Adrenal gland (tissue), 12 donors: ENCODE measurements around the gene ENTREP3. TPM values are rescaled to one million over a fixed set of nuclear protein-coding genes. Genes with fewer than 3 reads are reported as not detected.

ENCODE experiments used
- DNase-seq, 7 donors: peaks; one replicate each; pipeline ENCODE4 v3.0.0-alpha.2; 2019 to 2020
- H3K27ac ChIP-seq, 5 donors: fragments of 200-600 bp; sonication (generic) in 4 of 5; 1 replicate in 3 of 5; 2 replicates in 2 of 5; pipeline versions ENCODE4 v1.5.1 to v1.8.0; 2016 to 2020; ENCODE audit warnings: mild to moderate bottlenecking in 1 of 5
- H3K27me3 ChIP-seq: fragments of 200-600 bp; 2 replicates; pipeline ENCODE4 v1.8.0; 2021
- H3K36me3 ChIP-seq, 2 donors: fragments of 200-600 bp; replicated peaks in 1 of 2; 1 replicate in 1 of 2; 2 replicates in 1 of 2; pipeline versions ENCODE4 v1.5.1 to v1.8.0; 2018 to 2022
- H3K4me1 ChIP-seq, 2 donors: fragments of 200-600 bp; replicated peaks in 1 of 2; 1 replicate in 1 of 2; 2 replicates in 1 of 2; pipeline versions ENCODE4 v1.5.1 to v1.8.0; 2018 to 2021
- H3K4me3 ChIP-seq, 4 donors: fragments of 200-600 bp; sonication (generic) in 3 of 4; one replicate each; pipeline ENCODE4 v1.5.1; 2016 to 2018
- H3K9me3 ChIP-seq, 3 donors: fragments of 200-600 bp; sonication (generic) in 1 of 3; replicated peaks in 1 of 3; 1 replicate in 2 of 3; 2 replicates in 1 of 3; pipeline versions ENCODE4 v1.5.1 to v1.8.0; 2016 to 2021
- POLR2A ChIP-seq, 2 donors: fragments of 450-650 bp; IDR thresholded peaks; one replicate each; pipeline ENCODE4 v1.6.1; 2017; ENCODE audit warnings: antibody characterized with exemption in 2 of 2, mild to moderate bottlenecking in 2 of 2, moderate library complexity in 1 of 2
- WGBS, 4 donors: extraction: QIAGEN DNeasy Blood & Tissue Kit in 2 of 4; methylation state at CpG; one replicate each; pipeline versions ENCODE4 v1.1.5 to v1.1.7; 2013 to 2017; 5-methylcytosine and 5-hydroxymethylcytosine counted together
- intact Hi-C, 2 donors: fragments of 100-400 bp; cut with DNase I; formaldehyde crosslinking; loops; one replicate each; pipeline versions ENCODE4 v1.14.1 to v1.15.0; 2022 to 2023
- polyA plus RNA-seq, 3 donors: library from polyadenylated mRNA; stranded (reverse); fragments of 200-250 nt in 2 of 3; fragments of 350-450 nt in 1 of 3; fragmentation: Illumina TruSeq in 1 of 3; extraction: RNeasy Lipid Tissue Mini Kit (QIAGEN cat#74804) in 1 of 3; gene quantifications; one replicate each; pipeline ENCODE4 v1.2.3, GENCODE V29; 2013 to 2014
- total RNA-seq, 9 donors: library from RNA; depleted of rRNA in 4 of 9; stranded (reverse); fragments of >200 nt in 4 of 9; fragments of 120-200 nt in 1 of 9; fragmentation: NEBNext Ultra II Directional in 1 of 9; extraction: Animal tissue kit (Norgen Biotek cat#: 25700) in 1 of 9; gene quantifications; one replicate each; pipeline versions ENCODE4 v1.1.0 to v1.2.4, GENCODE V29; 2013 to 2023
- TF ChIP-seq, protein P1 (sequence below), 6 experiments: fragments of 450-650 bp in 4 of 6; fragments of 200-600 bp in 2 of 6; sonication (generic) in 1 of 6; IDR thresholded peaks; 1 replicate in 5 of 6; 2 replicates in 1 of 6; pipeline versions ENCODE4 v1.5.1 to v1.8.0; 2016 to 2021; ENCODE audit warnings: antibody characterized with exemption in 6 of 6, mild to moderate bottlenecking in 2 of 6, moderate library complexity in 1 of 6
- donor health status: healthy with polysubstance abuse.
- donor health status: Bipolar disorder and iron deficiency.
- donor health status: DM: yes; HTN: yes; CAD: no.
- donor health status: DM: no; HTN: no; CAD: no.
- donor health status: DM: no; HTN: no; CAD: no.
- donor health status: DM: yes; HTN: yes; CAD: no.

The ENTREP3 gene
- total and polyA plus RNA-seq, 12 donors = 8.5 to 43.0 (median 26.4) TPM

DNA sequence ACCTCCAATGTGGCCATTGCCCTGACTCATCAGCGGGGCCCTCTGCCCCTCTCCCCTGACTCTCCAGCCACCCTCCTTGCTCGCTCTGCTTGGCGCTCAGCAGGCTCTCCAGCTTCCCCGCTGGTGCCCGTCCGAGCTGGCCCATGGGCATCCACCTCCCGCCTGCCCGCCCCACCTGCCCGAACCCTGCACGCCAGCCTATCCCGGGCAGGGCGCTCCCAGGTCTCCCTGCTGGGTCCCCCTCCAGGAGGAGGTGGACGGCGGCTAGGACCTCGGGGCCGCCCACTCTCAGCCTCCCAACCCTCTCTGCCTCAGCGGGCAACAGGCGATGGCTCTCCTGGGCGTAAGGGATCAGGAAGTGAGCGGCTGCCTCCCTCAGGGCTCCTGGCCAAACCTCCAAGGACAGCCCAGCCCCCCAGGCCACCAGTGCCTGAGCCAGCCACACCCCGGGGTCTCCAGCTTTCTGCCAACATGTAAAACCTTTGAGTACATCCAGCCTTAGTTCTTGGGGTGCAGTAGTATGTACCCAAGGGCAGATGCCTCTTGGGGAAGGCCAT, 32.8 kb upstream of the ENTREP3 start:
- 73 to 95% (median 92%) methylated on average over 3 to 21 of the region's 21 CpGs for WGBS, 4 donors

DNA sequence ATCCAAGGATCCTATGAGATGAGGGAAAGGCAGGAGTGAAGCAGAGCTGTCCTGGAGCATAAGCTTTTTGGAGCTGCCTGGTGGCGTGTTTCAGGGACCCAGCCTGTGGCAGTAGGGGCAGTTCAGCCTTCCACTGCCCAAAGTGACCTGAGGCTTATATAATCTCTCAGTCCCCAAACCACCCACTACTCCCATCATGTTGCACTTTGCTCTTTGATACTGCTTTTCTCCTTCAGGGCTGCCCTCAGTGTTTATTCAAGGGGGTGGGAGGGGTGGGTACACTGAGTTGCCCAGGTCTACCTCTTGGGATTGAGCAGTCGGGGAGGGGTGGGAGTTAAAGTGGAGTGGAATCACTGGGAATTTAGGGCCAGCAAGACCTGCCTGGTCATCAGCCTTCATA, 31.3 kb upstream of the ENTREP3 start:
- intact Hi-C loops = no loop called here
- TF ChIP-seq POLR2A (IDR thresholded peaks at IDR 0.05) = no peak
- TF ChIP-seq, protein P1, sequence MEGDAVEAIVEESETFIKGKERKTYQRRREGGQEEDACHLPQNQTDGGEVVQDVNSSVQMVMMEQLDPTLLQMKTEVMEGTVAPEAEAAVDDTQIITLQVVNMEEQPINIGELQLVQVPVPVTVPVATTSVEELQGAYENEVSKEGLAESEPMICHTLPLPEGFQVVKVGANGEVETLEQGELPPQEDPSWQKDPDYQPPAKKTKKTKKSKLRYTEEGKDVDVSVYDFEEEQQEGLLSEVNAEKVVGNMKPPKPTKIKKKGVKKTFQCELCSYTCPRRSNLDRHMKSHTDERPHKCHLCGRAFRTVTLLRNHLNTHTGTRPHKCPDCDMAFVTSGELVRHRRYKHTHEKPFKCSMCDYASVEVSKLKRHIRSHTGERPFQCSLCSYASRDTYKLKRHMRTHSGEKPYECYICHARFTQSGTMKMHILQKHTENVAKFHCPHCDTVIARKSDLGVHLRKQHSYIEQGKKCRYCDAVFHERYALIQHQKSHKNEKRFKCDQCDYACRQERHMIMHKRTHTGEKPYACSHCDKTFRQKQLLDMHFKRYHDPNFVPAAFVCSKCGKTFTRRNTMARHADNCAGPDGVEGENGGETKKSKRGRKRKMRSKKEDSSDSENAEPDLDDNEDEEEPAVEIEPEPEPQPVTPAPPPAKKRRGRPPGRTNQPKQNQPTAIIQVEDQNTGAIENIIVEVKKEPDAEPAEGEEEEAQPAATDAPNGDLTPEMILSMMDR (IDR thresholded peaks at IDR 0.05) = no peak
- no peaks in the 10 kb centered on the region for H3K4me1 ChIP-seq
- 96 to 100% (median 100%) methylated on average over 2 of the region's 2 CpGs for WGBS, 4 donors
- no peak for DNase-seq
- H3K36me3 ChIP-seq = no peaks in the 10 kb centered on the region
- no peak overlapping the region for H3K4me3 ChIP-seq
- no peak overlapping the region for H3K27ac ChIP-seq
- H3K9me3 ChIP-seq = no peaks in the 10 kb centered on the region
- no peaks in the 10 kb centered on the region for H3K27me3 ChIP-seq

More for the DNA sequence above, 32.8 kb upstream of the ENTREP3 start:
- no peaks in the 10 kb centered on the region for H3K9me3 ChIP-seq
- H3K27ac ChIP-seq = no peak overlapping the region
- H3K4me1 ChIP-seq = no peaks in the 10 kb centered on the region
- no peak for DNase-seq
- no peak overlapping the region for H3K4me3 ChIP-seq
- TF ChIP-seq, protein P1 (IDR thresholded peaks at IDR 0.05) = no peak
- TF ChIP-seq POLR2A (IDR thresholded peaks at IDR 0.05) = no peak
- no peaks in the 10 kb centered on the region for H3K36me3 ChIP-seq
- H3K27me3 ChIP-seq = no peaks in the 10 kb centered on the region
- intact Hi-C loops = no loop called here

DNA sequence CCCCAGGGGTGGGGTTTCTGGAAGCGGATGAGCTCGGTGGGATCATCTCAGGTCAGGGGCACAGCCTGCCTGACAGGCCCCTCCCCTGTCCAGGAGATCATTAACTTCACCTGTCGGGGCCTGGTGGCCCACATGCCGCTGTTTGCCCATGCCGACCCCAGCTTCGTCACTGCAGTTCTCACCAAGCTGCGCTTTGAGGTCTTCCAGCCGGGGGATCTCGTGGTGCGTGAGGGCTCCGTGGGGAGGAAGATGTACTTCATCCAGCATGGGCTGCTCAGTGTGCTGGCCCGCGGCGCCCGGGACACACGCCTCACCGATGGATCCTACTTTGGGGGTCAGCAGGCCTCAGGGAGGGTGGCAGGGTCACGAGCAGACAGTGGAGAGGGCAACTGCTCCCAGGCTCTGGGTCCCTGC, 30.4 kb upstream of the ENTREP3 start:
- no peaks in the 10 kb centered on the region for H3K9me3 ChIP-seq
- H3K4me3 ChIP-seq = no peak overlapping the region
- DNase-seq = no peak
- H3K4me1 ChIP-seq = no peaks in the 10 kb centered on the region
- no peak overlapping the region for H3K27ac ChIP-seq
- TF ChIP-seq POLR2A (IDR thresholded peaks at IDR 0.05) = no peak
- TF ChIP-seq, protein P1 (IDR thresholded peaks at IDR 0.05) = no peak
- no peaks in the 10 kb centered on the region for H3K36me3 ChIP-seq
- H3K27me3 ChIP-seq = no peaks in the 10 kb centered on the region
- intact Hi-C loops = no loop called here
- WGBS, 4 donors = 89 to 93% (median 91%) methylated on average over 2 to 18 of the region's 18 CpGs

DNA sequence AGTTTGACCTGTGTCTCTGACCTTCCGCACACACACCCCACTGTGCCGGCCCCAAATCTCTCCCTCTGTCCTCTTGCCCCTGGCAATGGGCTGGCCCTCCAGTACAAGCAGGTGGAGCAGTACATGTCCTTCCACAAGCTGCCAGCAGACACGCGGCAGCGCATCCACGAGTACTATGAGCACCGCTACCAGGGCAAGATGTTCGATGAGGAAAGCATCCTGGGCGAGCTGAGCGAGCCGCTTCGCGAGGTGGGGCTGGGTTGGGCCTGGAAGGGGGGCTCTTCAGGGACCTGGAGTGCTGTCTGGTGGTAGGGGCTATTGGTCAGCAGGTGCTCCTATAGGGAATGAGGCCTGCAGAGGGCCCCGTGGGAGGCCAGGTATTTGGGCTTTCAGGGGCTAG, 29.8 kb upstream of the ENTREP3 start:
- no peak for DNase-seq
- H3K4me1 ChIP-seq = no peaks in the 10 kb centered on the region
- intact Hi-C loops = no loop called here
- no peaks in the 10 kb centered on the region for H3K27me3 ChIP-seq
- no peaks in the 10 kb centered on the region for H3K36me3 ChIP-seq
- 91 to 96% (median 95%) methylated on average over 7 to 14 of the region's 14 CpGs for whole genome bisulfite sequencing, 4 donors
- no peak overlapping the region for H3K4me3 ChIP-seq
- no peaks in the 10 kb centered on the region for H3K9me3 ChIP-seq
- H3K27ac ChIP-seq = no peak overlapping the region
- TF ChIP-seq, protein P1 (IDR thresholded peaks at IDR 0.05) = no peak
- no peak for TF ChIP-seq POLR2A (IDR thresholded peaks at IDR 0.05)
